WTC11 (cell line): ENCODE results near the gene PIP4K2A. TPM values are rescaled to one million over a fixed set of nuclear protein-coding genes. Genes with fewer than 3 reads are reported as not detected.

ENCODE experiments used
- ATAC-seq: fragments of 200-7000 bp; cut with Tn5 transposase; 2 replicates; pipeline ENCODE4 v1.10.0; 2021; ENCODE audit warnings: mild to moderate bottlenecking, moderate library complexity
- CTCF ChIA-PET: fragments of 300-600 bp; sonication (Branson Sonifier 250); formaldehyde crosslinking; loops from one replicate; lab custom pipeline; 2021; ENCODE audit warnings: antibody characterized with exemption; lab: Charles Lee
- POLR2A ChIA-PET: fragments of 350-600 bp; sonication (Branson Sonifier 250); formaldehyde crosslinking; loops from one replicate; lab custom pipeline; 2021; ENCODE audit warnings: antibody characterized with exemption; lab: Charles Lee
- DNase-seq: peaks from one replicate; pipeline ENCODE4 v3.0.0; 2021; ENCODE audit warnings: low spot score
- H3K27ac Mint-ChIP-seq: 2 replicates; pipeline ENCODE4 v1.8.0; 2021; ENCODE audit warnings: mixed read lengths
- H3K27me3 Mint-ChIP-seq: 2 replicates; pipeline ENCODE4 v1.8.0; 2021; ENCODE audit warnings: low read depth, mild to moderate bottlenecking, moderate library complexity, mixed read lengths
- H3K36me3 Mint-ChIP-seq: 2 replicates; pipeline ENCODE4 v1.8.0; 2021; ENCODE audit warnings: mixed read lengths
- H3K4me1 Mint-ChIP-seq: 2 replicates; pipeline ENCODE4 v1.8.0; 2022; ENCODE audit warnings: mixed read lengths
- H3K4me3 Mint-ChIP-seq: 2 replicates; pipeline ENCODE4 v1.8.0; 2021; ENCODE audit warnings: mild to moderate bottlenecking, moderate library complexity, mixed read lengths
- H3K9me3 Mint-ChIP-seq: 2 replicates; pipeline ENCODE4 v1.8.0; 2021; ENCODE audit warnings: mixed read lengths
- ATF3 ChIP-seq: sonication (generic); formaldehyde crosslinking; conservative IDR thresholded peaks from 2 replicates; pipeline ENCODE4 v1.8.1; 2022; ENCODE audit warnings: mild to moderate bottlenecking, missing genetic modification reagents
- ESRRA ChIP-seq: sonication (generic); formaldehyde crosslinking; IDR thresholded peaks from 2 replicates; pipeline ENCODE4 v1.8.1; 2022; ENCODE audit warnings: mild to moderate bottlenecking, missing genetic modification reagents, borderline replicate concordance
- ETV6 ChIP-seq: sonication (generic); formaldehyde crosslinking; IDR thresholded peaks from 2 replicates; pipeline ENCODE4 v1.8.1; 2022; ENCODE audit warnings: mild to moderate bottlenecking, missing genetic modification reagents
- FOXJ3 ChIP-seq: sonication (generic); formaldehyde crosslinking; IDR thresholded peaks from 2 replicates; pipeline ENCODE4 v1.9.0; 2021; ENCODE audit warnings: missing genetic modification reagents, mild to moderate bottlenecking, borderline replicate concordance
- FOXP4 ChIP-seq: sonication (generic); formaldehyde crosslinking; IDR thresholded peaks from 2 replicates; pipeline ENCODE4 v1.8.0; 2022; ENCODE audit warnings: mild to moderate bottlenecking, missing genetic modification reagents
- GRHL2 ChIP-seq: fragments of 250-450 bp; sonication (Bioruptor Pico); IDR thresholded peaks from 2 replicates; pipeline ENCODE4 v1.8.0; 2022; ENCODE audit warnings: mild to moderate bottlenecking, moderate library complexity; ENCODE audit not compliant: insufficient replicate concordance, severe bottlenecking
- HMGA2 ChIP-seq: fragments of 250-450 bp; sonication (Bioruptor Pico); IDR thresholded peaks from 2 replicates; pipeline ENCODE4 v1.4.0; 2021; ENCODE audit warnings: mild to moderate bottlenecking, moderate library complexity
- ZNF121 ChIP-seq: sonication (generic); formaldehyde crosslinking; IDR thresholded peaks from 2 replicates; pipeline ENCODE4 v1.8.0; 2023; ENCODE audit warnings: missing genetic modification reagents
- total RNA-seq: library from RNA; stranded (reverse); gene quantifications from 3 replicates; pipeline ENCODE4 v1.2.3, GENCODE V29; 2021
- TF ChIP-seq, protein P1 (sequence below): sonication (generic); formaldehyde crosslinking; IDR thresholded peaks from 2 replicates; pipeline ENCODE4 v1.8.1; 2023; ENCODE audit warnings: mild to moderate bottlenecking, missing genetic modification reagents
- TF ChIP-seq, protein P2 (sequence below): sonication (generic); formaldehyde crosslinking; IDR thresholded peaks from 2 replicates; pipeline ENCODE4 v1.8.1; 2022; ENCODE audit warnings: missing genetic modification reagents, borderline replicate concordance
- TF ChIP-seq, protein P3 (sequence below): sonication (generic); formaldehyde crosslinking; IDR thresholded peaks from 2 replicates; pipeline ENCODE4 v1.8.0; 2023; ENCODE audit warnings: missing genetic modification reagents, mild to moderate bottlenecking, borderline replicate concordance

PIP4K2A gene
- total RNA-seq, 1 experiment from 2014 or later = 47.5 TPM

DNA sequence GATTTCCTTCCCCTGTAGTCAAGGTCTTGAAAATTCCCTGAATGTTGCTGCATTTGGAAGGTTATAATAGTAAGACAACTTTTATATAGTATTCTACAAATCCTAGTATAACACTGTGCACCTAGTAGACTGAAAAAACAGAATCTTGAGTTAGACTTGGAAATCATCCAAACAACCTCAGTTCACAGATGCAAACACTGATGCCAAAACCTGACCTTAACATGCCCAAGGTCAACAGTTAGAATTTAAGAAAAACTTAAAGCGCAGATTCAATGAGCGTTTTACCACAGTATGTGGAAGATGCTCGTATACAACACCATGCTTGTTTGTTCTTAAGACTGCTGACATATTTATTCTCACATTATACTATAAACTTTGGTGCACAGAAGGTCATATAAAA lies 3.0 kb downstream of the PIP4K2A start:
- TF ChIP-seq GRHL2 (CRISPR knock-in tag) = no peak
- TF ChIP-seq ETV6 (CRISPR knock-in tag) = no peak
- no peak for TF ChIP-seq ATF3
- no peak for TF ChIP-seq FOXP4 (CRISPR knock-in tag)
- H3K4me3 Mint-ChIP-seq = peak overlapping the region; percentile 25; the same call in 1 of the 2 replicates
- ATAC-seq (no peak), DNase-seq (no peak)
- H3K9me3 Mint-ChIP-seq = no peaks in the 10 kb centered on the region
- H3K36me3 Mint-ChIP-seq = no peaks in the 10 kb centered on the region
- POLR2A ChIA-PET = no interaction called here
- no peak overlapping the region for H3K27ac Mint-ChIP-seq
- H3K4me1 Mint-ChIP-seq = peaks cover 44% of the 10 kb centered on the region
- H3K27me3 Mint-ChIP-seq = peaks cover 9% of the 10 kb centered on the region
- CTCF ChIA-PET = no interaction called here

DNA sequence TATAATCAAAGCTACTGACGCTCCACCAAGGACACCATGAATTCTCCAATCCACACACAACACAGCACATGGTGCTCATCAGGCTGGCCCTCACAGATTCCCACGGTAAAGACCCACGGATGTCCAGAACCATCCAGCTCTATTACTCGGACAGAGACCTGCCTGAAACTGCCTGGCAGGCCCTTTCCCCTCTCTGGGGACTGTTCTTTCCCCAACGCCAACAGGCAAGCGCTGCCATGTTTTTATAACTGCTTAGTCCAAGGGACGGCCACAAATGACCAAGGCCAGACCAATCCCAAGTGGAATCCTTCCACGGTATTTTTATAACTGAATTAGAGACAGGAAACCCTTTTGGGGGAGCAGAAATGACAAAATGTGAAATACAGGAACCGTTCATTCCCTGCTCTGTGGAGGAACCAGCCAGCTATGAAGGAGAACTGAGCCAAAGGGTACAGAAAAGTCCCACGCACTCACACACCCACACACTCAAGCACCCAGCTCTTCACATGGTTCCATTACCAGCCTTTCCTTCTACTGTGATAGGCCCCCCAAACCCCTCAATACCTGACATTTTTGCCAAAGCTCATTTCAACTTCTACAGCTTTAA lies 4.1 kb downstream of the PIP4K2A start:
- ATAC-seq (no peak), DNase-seq (no peak)
- CTCF ChIA-PET = no interaction called here
- Mint-ChIP-seq H3K4me3 (no peak overlapping the region), H3K27ac (peak overlapping the region; percentile 41; the same call in 1 of the 2 replicates), H3K27me3 (peaks cover 4% of the 10 kb centered on the region), H3K4me1 (peaks cover 51% of the 10 kb centered on the region), H3K9me3 (no peaks in the 10 kb centered on the region), H3K36me3 (no peaks in the 10 kb centered on the region)
- TF ChIP-seq, protein P1, sequence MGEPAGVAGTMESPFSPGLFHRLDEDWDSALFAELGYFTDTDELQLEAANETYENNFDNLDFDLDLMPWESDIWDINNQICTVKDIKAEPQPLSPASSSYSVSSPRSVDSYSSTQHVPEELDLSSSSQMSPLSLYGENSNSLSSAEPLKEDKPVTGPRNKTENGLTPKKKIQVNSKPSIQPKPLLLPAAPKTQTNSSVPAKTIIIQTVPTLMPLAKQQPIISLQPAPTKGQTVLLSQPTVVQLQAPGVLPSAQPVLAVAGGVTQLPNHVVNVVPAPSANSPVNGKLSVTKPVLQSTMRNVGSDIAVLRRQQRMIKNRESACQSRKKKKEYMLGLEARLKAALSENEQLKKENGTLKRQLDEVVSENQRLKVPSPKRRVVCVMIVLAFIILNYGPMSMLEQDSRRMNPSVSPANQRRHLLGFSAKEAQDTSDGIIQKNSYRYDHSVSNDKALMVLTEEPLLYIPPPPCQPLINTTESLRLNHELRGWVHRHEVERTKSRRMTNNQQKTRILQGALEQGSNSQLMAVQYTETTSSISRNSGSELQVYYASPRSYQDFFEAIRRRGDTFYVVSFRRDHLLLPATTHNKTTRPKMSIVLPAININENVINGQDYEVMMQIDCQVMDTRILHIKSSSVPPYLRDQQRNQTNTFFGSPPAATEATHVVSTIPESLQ (CRISPR knock-in tag) = no peak
- no peak for TF ChIP-seq FOXJ3 (CRISPR knock-in tag)
- no peak for TF ChIP-seq ZNF121 (CRISPR knock-in tag)
- TF ChIP-seq HMGA2 (CRISPR knock-in tag) = no peak
- TF ChIP-seq, protein P2, sequence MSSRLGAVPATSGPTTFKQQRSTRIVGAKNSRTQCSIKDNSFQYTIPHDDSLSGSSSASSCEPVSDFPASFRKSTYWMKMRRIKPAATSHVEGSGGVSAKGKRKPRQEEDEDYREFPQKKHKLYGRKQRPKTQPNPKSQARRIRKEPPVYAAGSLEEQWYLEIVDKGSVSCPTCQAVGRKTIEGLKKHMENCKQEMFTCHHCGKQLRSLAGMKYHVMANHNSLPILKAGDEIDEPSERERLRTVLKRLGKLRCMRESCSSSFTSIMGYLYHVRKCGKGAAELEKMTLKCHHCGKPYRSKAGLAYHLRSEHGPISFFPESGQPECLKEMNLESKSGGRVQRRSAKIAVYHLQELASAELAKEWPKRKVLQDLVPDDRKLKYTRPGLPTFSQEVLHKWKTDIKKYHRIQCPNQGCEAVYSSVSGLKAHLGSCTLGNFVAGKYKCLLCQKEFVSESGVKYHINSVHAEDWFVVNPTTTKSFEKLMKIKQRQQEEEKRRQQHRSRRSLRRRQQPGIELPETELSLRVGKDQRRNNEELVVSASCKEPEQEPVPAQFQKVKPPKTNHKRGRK = no peak
- no peak for TF ChIP-seq ESRRA (CRISPR knock-in tag)
- TF ChIP-seq, protein P3, sequence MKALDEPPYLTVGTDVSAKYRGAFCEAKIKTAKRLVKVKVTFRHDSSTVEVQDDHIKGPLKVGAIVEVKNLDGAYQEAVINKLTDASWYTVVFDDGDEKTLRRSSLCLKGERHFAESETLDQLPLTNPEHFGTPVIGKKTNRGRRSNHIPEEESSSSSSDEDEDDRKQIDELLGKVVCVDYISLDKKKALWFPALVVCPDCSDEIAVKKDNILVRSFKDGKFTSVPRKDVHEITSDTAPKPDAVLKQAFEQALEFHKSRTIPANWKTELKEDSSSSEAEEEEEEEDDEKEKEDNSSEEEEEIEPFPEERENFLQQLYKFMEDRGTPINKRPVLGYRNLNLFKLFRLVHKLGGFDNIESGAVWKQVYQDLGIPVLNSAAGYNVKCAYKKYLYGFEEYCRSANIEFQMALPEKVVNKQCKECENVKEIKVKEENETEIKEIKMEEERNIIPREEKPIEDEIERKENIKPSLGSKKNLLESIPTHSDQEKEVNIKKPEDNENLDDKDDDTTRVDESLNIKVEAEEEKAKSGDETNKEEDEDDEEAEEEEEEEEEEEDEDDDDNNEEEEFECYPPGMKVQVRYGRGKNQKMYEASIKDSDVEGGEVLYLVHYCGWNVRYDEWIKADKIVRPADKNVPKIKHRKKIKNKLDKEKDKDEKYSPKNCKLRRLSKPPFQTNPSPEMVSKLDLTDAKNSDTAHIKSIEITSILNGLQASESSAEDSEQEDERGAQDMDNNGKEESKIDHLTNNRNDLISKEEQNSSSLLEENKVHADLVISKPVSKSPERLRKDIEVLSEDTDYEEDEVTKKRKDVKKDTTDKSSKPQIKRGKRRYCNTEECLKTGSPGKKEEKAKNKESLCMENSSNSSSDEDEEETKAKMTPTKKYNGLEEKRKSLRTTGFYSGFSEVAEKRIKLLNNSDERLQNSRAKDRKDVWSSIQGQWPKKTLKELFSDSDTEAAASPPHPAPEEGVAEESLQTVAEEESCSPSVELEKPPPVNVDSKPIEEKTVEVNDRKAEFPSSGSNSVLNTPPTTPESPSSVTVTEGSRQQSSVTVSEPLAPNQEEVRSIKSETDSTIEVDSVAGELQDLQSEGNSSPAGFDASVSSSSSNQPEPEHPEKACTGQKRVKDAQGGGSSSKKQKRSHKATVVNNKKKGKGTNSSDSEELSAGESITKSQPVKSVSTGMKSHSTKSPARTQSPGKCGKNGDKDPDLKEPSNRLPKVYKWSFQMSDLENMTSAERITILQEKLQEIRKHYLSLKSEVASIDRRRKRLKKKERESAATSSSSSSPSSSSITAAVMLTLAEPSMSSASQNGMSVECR (CRISPR knock-in tag) = no peak
- POLR2A ChIA-PET = no interaction called here
